GM18867 (cell line): ENCODE measurements around the gene CYP46A1.

Experiments used
- ATAC-seq: cut with Tn5 transposase; IDR thresholded peaks from one replicate; pipeline ENCODE4 v1.9.1; 2021; ENCODE audit warnings: mild to moderate bottlenecking, moderate library complexity; ENCODE audit not compliant: unreplicated experiment

The CYP46A1 gene

DNA sequence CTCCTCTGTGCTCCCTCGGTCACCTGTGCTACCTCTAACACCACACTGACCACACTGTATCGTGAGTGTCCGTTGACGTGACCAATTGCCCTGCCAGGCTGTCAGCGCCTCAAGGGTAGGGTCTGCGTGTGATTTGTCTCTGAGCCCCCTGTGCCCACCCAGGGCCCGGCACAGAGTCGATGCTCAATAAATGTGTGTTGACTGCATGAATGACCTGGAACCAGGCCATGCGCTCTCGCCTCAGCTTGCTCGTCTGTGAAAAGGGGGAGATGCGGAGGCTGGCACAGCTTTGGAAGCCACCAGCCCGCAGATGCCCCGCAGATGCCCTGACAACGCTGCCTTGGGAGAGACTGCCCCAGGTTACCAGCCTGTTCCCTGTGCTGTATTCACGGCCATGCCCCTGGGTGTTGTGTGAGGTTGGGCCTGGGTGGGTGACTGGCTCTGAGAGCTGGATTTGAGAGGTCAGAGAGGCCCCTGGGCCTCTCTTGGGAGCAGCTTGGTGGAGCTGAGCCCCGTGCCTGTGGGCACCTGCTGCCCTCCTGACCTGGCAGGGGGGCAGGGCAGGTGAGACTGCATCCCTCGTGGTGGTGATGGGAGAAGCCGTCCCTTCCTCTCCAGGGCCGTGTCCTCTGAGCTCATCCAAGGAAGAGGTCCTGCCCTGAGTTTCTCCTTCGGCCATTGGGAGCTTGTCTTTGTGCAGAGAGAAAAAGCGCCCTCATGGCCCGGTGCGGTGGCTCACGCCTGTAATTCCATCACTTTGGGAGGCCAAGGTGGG, 43.2 kb downstream of the CYP46A1 start:
- ATAC-seq = no peak

DNA sequence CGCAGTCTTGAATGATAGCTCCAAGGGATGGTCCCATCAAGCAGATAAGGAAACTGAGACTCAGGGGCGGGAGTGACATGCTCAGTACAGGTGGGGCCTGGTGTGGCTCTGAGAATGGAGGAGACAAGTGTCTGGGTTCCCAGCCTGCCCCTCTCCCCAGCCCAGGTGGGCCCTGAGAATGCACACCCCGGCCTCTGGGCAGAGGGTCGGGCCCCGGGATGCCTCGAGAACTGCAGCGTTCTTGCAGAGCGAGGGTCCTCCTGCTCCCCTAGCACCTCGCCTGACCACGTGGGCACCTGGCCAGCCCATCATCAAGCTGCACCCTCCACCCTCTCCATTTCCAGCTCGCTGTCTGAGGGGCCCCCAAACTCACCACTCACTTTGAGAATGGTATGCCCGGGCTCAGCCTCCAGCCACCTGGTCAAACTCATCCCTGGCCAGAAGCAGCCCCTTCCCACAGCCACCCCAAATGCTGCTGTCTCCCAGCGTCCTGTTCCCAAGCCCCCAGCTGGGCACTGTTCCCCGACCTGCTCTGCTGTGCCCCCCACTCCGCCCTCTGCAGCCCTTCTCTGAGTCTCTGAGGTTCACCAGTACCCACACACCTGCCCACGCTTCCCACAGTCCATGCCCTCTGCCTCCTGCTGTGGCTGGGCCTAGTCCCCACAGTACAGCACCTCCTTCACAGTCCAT, 44.3 kb downstream of the CYP46A1 start:
- no peak for ATAC-seq

DNA sequence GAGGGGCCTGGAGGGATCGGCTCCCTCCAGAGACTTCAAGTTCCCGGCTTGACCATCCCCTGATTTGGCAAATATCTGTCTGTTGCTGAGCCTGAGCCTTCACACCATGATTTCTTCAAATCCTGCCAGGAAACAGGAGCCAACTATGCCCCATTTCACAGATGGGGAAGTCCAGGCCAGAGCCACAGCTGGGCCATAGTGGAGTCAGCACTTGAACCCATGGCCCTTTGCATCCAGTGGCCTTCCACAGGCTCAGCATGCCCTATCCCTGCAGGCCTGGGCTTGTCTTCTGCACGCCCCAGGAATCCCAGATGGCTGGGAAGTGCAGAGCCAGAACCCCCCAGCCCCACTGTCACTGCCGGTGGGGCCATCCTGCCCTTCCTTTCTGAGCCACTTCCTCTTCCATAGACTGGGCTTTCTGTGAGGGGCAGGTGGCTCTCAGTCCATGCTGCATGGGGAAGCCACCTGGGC, 44.9 kb downstream of the CYP46A1 start:
- ATAC-seq = no peak

DNA sequence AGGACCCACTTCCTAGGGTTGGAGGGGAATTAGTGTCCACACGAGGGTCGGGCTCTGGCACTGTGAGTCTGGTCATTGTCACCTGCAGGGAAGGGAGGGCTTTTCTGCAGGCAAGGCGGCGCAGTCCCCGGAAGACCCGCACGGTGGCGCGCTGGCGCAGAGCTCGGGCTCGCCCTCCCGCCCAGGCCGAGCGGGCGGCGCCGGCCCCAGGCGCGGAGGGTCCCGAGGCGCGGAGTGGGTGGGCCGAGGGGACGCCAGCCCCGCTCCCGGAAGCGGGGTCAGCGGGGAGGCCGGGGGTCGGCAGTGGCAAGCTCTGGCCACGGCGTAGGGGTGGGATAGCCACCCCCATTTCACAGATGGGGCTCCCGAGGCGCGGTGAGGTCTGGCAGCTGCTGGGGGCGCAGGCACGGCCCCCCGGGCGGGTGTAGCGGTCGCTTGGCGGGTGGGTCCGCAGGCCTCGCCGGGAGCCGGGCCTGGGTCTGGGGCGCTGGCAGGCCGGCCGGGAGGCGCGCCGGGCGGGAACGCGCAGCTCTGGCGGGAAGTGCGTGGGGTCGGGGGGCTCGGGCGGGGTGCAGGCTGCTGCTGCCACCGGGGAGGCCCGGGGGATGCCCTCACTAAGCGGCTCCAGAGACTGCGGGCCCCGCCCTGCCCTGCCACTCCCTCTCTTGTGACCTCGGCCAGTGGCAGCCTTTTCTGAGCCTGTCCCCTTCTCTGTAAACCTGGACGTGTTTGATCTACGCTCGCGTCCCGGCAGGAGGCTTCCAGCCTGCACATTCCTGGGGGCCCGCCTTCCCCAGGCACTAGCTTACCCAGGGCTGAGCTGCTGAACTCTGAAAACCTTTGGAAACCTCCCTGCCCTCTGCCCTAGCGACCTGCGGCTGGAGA, 46.1 kb downstream of the CYP46A1 start:
- ATAC-seq = peak; percentile 73

DNA sequence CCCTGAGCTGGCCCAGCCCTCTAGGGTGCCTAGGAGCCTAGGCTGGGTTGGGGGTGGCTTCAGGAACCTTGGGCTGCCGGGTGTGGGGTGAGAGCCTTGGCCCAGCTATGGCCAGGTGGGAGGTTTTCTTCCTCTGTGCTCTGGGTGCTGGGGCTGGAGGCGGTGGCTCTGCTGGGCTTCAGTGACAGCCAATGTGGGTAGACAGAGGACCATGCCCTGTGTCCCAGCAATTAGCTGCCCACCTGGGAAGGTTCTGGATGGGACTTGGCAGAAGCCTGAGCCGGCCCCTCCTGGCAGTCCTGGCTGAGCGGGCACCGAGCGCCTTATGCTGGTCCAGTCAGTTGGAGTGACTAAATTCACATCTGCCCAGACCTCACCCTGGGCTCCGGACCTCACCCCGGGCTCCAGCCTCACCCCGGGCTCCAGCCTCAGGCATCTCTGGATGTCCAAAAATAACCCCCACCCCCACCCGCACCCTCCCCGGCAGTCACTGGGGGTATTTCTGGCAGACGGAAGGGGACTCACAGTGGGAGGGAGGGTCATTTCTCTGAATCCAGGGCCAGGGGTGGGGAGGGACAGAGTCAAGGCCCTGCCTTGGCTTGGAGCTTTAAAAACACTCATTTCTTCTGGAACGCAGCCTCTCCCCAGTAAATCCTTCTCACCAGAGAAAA, 46.9 kb downstream of the CYP46A1 start:
- ATAC-seq = no peak

DNA sequence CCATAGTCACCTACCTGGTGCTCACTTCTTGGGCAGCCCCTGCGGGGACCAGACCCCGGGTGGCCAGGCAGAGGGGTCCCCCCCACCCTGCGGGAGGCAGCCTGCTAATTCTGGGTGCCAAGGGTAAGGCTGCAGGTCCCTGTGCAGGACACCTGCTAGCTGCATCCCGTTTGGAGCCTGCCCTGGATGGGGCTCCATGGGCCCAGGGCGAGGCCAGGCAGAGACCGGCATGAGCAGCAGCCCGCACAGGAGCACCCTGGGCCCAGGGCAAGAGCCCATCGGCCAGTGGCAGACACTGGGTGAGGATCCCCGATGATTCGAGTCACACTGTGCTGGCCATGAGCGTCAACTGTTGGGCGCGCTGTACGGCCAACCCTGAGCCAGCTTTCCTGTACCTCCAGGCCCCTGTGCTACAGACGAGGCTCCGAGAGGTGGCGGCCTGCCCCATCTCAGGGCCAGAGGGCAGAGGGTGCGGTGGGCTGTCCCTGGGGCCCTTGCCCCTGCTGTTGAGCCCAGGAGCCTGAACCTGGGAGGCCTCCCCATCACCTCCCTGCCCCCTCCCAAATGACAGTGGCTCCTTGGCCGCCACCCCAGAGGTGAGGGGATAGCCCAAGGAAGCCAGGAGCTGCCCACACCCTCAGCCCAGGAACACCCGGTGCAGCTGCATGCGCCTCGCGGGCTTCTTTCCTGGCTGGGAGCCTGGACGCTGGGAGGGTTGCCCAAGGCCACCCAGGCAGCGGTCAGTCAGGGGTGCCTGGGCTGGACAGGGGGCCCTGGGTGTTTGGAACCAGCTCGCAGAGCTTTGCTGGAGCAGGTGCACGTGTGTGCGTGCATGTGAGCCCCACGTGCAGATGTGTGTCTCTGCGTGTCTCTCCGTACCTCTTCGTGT, 47.7 kb downstream of the CYP46A1 start:
- no peak for ATAC-seq

DNA sequence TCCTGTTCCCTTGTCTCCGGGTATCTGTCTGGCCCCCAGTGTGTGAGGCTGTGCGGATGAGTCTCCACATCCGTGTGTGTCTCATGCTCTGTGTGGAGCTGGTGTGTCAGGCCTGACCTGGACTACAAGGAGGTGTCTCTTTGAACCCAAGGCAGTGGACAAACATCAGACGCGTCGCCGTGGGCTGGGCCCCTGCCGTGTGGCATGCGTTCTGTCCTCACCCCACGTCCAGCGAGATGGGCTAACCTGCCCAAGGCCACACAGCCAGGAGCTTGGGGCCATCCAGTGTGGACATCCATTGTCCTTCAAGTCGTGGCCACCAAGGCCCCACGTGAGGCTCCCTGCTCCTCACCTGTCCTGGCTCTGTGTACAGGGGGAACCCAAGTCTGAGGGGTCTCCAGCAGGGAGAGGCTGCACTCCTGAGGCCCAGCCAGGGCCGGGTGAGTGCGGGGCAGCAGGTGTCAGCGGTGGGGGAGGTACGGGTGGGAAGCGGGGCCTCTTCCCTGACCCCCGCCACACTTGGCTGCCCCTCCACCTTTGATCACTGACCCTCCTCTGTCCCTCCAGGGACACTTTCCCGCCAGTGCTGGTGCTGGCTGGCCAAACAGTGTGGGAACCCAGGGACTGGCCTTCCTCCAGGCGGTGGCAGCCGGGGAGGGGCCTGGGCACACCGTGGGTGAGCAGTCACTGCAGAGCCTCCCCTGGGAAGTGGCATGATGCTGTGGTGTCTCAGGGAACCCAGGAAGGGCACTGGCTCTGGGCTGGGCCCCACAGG, 48.5 kb downstream of the CYP46A1 start:
- ATAC-seq = no peak

DNA sequence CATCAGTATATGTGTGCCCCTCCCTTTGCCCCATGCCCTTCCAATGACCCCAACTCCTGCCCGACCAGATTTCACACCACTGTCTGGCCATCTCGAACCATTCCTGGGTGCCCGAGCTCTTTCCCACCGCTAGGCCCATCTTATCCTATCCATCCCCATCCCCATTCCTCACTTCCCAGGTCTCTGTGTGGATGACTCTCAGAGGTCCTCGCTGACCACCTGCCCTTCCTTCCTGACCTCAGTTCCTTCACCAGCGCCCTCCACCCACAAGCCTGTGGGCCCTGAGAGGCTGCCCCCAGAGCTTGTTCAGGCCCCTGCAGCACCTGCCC, 49.1 kb downstream of the CYP46A1 start:
- no peak for ATAC-seq

DNA sequence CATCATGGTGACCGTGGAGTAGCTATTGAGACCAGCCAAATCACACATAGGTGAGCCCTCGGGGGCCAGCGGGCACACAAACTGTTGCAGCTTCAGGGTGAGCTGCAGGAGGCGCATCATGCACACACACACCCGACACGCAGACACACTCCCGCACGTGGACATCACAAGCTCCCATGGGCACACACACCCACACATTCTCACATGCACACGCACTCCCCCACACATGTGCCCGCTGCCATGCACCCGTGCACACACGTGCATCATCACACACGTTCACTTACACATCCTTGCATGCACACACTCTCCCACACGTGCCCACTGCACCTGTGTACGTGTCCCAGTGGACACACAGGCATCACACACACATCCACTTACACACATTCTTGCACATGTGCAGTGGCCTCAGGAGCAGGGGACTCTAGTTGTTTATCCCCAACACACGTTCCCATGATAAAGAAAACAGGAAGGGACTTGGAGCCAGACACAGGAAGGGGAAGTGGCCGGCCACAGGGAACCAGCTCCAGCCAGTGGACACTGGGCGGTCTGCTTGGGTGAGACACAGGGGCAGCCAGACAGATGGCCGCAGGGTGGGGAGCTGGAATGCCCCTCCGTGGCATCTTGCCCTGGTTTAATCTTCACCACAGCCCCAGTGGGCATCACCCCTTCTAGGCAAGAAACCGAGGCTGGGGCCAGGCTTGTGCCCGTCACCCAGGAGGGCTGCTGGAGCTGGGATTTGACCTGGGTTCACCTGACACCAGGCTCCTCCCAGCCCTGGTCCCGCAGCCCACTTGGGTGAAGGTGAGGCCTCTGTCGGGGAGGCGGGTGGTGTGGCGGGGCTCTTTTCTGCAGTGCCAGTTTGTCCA, 49.7 kb downstream of the CYP46A1 start:
- no peak for ATAC-seq

DNA sequence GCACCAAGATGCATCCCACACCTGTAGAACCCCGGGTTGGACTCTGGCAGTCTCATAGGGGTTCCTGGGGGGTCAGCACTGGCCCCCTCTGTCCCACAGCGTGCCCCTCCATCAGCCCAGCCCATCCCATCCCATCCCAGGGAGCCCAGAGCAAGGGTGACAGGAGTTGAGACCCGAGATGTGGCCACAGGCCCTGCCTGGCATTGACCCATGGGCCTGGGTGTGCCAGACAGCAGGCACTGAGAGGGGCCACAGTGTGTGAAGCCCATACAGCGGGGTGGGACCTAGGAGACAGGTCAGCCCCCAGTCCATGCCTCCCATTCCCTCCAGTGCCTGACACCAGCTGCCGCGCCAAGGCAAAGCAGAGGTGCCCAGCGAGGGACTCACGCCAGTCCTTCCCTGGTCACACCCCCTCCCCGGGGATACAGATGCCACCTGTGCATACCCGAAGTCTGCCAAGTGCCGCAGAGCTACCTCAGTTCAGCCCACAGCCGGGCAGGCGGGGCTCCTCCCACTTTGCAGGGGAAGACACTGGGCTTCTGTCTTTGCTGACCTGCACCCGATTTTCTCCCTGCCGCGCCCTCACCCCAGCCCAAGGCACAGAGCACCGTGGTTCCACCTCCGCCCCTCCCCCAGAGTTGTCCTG, 50.4 kb downstream of the CYP46A1 start:
- ATAC-seq = no peak

DNA sequence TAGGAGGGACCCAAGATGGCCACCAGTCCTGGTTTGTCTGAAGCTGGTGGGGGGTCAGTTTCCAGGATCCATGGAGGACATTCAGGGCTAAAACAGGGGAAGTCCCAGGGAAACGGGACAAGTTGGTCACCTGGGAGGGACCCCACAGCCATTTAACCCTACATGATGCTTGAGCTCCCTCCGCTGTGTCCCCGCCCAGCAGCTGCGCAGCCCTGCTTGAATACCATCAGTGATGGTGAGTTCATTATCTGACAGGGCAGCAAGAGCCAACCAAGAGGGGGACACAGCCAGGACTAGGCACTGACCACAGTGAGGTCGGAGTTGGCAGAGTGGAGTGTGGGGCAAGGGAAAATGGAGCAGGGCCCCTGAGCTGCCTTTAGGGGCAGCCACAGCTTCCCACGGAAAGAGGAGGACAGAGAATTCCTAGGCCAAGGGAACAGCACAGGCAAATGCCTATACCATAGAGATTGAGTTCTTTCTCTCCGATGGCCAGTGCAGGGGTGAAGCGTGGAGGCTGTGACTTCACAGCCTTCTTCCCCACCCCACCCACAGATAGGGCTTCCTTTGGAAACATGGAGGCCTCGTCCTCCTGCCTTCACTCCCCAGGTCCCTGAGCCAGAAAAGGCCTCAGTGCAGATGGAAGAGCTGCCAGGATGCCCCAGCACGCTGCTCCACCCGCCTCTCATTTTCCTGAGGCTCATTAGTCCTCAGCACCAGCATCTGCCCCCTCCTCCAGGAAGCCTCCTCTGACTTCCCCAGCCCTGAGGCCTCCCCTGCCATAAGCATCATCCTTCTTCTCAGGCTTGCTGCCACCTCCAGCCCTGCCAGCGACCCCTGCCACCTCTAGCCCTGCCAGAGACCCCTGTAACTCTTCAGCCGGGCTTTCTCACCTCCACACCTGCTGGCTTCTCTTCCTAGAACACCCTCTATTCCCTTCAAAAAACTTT, 51.4 kb downstream of the CYP46A1 start:
- ATAC-seq = no peak

DNA sequence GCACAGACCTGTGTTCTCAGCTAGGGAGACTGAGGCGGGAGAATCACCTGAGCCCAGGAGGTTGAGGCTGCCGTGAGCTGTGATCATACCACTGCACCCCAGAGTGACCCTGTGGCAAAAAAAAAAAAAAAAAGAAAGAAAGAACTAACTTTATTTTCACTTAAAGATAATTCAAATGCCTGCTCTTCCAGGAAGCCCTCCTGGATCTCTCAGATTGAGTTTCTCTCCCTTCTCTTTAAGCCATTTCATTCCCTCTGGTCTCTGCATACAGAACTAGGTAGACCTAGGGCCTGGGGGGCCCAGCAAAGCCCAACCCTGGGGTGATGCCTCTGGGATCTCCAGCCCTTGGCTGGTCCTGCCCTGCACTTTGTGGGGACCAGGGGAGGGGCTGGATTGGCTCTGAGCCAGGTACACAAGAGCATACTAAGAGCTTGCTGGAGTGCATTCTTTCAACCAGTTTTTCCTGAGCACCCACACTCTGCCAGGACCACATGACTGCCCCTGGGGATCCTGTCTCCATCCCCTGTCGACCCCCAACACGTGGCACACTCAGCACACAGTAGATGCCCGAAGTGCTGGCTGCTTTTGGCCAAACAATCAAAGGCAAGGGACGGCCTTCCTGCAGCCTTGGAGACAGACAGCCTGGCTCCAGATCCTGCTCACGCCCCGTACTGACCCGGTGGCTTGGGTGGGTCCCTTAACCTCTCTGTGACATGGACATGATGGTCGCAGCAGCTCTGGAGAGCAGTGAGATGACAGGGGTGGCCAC, 52.7 kb downstream of the CYP46A1 start:
- ATAC-seq = no peak

DNA sequence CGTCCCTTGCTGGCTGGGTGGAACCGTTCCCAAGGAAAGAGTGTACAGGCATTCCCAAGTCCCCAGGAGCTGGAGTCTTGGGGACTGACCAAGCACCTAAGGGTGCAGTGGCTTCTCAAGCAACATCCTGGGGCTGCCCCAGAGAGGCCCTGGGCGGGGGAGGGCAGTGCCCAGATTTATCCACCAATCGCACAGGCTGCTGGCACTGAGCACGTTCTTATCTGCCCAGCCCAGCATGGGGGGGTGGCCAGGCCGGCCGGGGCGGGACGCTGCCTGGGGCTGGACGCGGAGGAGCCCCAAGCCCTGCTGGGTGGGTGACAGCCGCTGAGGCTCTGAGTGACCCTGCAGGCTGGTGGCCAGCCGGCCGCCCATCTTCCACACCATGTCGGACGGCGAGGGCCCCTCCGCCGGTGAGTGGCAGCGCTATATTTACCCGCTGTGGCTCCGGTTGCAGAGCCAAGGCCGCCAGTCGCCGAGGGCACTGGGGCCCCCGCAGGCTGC, 53.4 kb downstream of the CYP46A1 start:
- no peak for ATAC-seq

DNA sequence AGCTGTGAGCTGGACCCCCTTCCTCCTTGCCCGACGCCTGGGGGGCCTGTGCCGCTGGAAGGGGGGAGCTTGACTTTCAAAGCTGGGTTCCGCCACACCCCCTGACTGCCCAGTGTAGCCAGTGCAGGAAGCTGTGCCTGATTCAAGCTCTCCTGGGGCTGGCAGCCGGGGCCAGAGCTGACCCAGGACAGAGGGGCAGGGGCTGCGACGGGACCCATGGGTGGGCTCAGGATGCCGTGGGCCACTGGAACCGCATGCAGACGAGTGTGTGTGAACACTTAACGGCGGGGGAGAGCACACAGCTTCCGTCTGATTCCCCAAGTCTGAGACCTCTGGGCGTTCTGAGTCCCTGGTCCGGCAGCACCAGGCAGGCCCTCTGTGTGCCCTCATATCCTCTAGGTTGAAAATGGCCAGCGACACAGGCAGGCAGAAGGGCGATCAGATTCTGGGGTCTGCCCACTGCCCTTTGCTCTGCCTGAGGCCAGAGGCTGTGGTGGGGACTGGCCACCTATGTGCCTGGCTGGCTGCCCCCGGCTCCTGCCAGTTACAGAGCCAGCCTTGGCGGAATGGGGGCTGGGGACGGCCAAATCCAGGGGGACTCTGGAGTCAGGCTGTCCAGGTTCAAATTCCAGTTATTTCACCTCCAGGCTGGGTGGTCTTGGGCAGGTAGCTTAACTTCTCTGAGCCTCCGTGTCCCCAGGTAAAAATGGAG, 54.0 kb downstream of the CYP46A1 start:
- no peak for ATAC-seq

DNA sequence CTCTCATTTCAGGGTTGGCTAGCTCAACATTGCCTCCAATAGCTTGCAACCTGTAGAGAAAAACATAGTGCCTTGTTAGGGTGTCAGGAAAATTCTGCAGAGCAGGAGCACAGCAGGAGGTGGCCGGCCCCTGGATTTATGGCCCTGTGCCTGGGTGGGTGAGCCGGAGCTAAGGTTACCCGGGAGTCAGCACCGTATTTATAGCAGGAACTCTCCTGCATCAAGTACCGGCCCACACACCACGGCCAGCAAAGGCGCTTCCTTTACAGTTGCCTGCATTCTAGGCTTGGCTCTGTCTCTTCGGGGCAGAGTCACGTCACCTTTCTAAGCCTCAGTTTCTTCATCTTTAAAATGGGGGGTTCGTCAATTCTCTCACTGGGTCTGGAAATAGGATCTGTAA, 56.3 kb downstream of the CYP46A1 start:
- no peak for ATAC-seq
